ENCODE measurements around the gene STRC. TPM values are rescaled to one million over a fixed set of nuclear protein-coding genes. Genes with fewer than 3 reads are reported as not detected.
"Not testable (repeated sequence)": the region's sequence is repeated elsewhere in the genome, so short reads cannot be mapped to it uniquely, and the experiment has no call there.

Gene STRC
- polyA plus RNA-seq, 1 donor from 2014 or later = 2.4 TPM

- H2AFZ ChIP-seq (ENCODE audit: low read depth, low read length); H3K4me3 ChIP-seq (ENCODE audit: low read length); H3K9me3 ChIP-seq (ENCODE audit: low read length); H3K27me3 ChIP-seq (ENCODE audit: insufficient read depth, low read depth, low read length); H3K36me3 ChIP-seq (ENCODE audit: insufficient read depth, low read length); H3K4me2 ChIP-seq (ENCODE audit: low read length); H3K79me2 ChIP-seq (replicated peaks; ENCODE audit: insufficient read depth, low read length); H3F3A ChIP-seq (ENCODE audit: insufficient read depth, low read length, poor library complexity, severe bottlenecking); H3K27ac ChIP-seq (ENCODE audit: low read length); H3K9ac ChIP-seq (ENCODE audit: low read length); H3K9me2 ChIP-seq (ENCODE audit: insufficient read depth, low read length); H4K20me1 ChIP-seq (ENCODE audit: insufficient read depth): not testable (repeated sequence)
Measured at GRCh38 chr15:43599131-43599530, 19.5 kb downstream of the STRC start.

- H3K4me2 ChIP-seq (ENCODE audit: low read length); H3K27me3 ChIP-seq (ENCODE audit: insufficient read depth, low read depth, low read length); H3K79me2 ChIP-seq (replicated peaks; ENCODE audit: insufficient read depth, low read length); H3K9me3 ChIP-seq (ENCODE audit: low read length); H4K20me1 ChIP-seq (ENCODE audit: insufficient read depth); H3F3A ChIP-seq (ENCODE audit: insufficient read depth, low read length, poor library complexity, severe bottlenecking); H2AFZ ChIP-seq (ENCODE audit: low read depth, low read length); H3K9me2 ChIP-seq (ENCODE audit: insufficient read depth, low read length); H3K9ac ChIP-seq (ENCODE audit: low read length); H3K4me3 ChIP-seq (ENCODE audit: low read length); H3K27ac ChIP-seq (ENCODE audit: low read length); H3K36me3 ChIP-seq (ENCODE audit: insufficient read depth, low read length): not testable (repeated sequence)
Measured at GRCh38 chr15:43593328-43594190, 25.0 kb downstream of the STRC start, which contains the start of gene CKMT1B. Gene CKMT1B (plus strand): TSS chr15:43594027. CDS start chr15:43594219, 192 bp downstream.

DNA sequence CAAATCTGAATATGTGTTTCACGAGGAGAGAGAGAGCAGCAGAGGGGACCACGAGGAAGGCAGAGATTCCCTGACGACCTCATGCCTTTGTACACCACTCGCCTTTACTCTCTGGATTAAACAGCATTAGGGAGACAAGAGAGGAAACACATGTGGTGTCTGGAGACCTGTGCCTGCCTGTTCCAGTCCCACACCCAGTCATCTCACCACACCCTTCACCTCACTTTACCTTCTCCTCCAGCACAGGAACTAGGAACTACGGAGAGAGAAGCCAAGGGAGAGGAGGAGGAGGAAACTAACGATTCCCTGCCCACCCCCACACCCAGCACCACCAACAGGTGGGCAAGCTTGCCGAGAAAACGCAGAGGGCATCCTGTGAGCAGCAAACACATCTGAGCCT, 25.8 kb downstream of the STRC start:
- H3K9ac ChIP-seq (ENCODE audit: low read length); H4K20me1 ChIP-seq (ENCODE audit: insufficient read depth); H3K4me2 ChIP-seq (ENCODE audit: low read length); H3K27ac ChIP-seq (ENCODE audit: low read length); H3K9me3 ChIP-seq (ENCODE audit: low read length); H2AFZ ChIP-seq (ENCODE audit: low read depth, low read length); H3K27me3 ChIP-seq (ENCODE audit: insufficient read depth, low read depth, low read length); H3K79me2 ChIP-seq (replicated peaks; ENCODE audit: insufficient read depth, low read length); H3K4me3 ChIP-seq (ENCODE audit: low read length); H3F3A ChIP-seq (ENCODE audit: insufficient read depth, low read length, poor library complexity, severe bottlenecking); H3K36me3 ChIP-seq (ENCODE audit: insufficient read depth, low read length); H3K9me2 ChIP-seq (ENCODE audit: insufficient read depth, low read length): not testable (repeated sequence)

- H3K36me3 ChIP-seq (ENCODE audit: insufficient read depth, low read length); H3K79me2 ChIP-seq (replicated peaks; ENCODE audit: insufficient read depth, low read length); H3F3A ChIP-seq (ENCODE audit: insufficient read depth, low read length, poor library complexity, severe bottlenecking); H3K9ac ChIP-seq (ENCODE audit: low read length); H3K27me3 ChIP-seq (ENCODE audit: insufficient read depth, low read depth, low read length); H4K20me1 ChIP-seq (ENCODE audit: insufficient read depth); H3K4me2 ChIP-seq (ENCODE audit: low read length); H2AFZ ChIP-seq (ENCODE audit: low read depth, low read length); H3K4me3 ChIP-seq (ENCODE audit: low read length); H3K9me2 ChIP-seq (ENCODE audit: insufficient read depth, low read length); H3K27ac ChIP-seq (ENCODE audit: low read length); H3K9me3 ChIP-seq (ENCODE audit: low read length): not testable (repeated sequence)
Measured at GRCh38 chr15:43589778-43590466, 28.7 kb downstream of the STRC start, which contains the start of gene PPIP5K1. Gene PPIP5K1 (minus strand): TSS chr15:43590208. CDS start chr15:43584504, 5,704 bp downstream.

DNA sequence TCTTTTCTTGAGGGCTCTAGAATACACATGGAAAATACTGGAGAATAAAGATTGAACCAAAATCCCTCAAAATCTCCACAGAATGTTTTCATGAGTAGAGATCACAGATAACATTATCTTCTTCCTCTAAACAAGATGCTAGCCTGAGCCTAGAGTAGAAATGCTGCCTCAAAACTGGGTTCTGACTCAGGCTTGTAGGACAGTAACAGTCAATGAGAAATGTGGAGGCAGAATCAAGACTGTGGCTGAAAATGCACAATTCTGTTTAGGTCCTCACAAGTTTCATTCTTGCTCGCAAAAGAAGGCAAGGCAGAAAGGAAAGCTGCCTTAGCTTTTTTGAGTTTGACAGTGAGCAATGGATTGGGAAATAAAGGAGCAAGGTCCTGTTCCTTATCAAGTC, 44.0 kb downstream of the STRC start:
- H3K4me2 ChIP-seq (ENCODE audit: low read length); H3K9me3 ChIP-seq (ENCODE audit: low read length); H3K4me3 ChIP-seq (ENCODE audit: low read length); H3K9me2 ChIP-seq (ENCODE audit: insufficient read depth, low read length); H3K27ac ChIP-seq (ENCODE audit: low read length); H3K36me3 ChIP-seq (ENCODE audit: insufficient read depth, low read length); H3K27me3 ChIP-seq (ENCODE audit: insufficient read depth, low read depth, low read length); H4K20me1 ChIP-seq (ENCODE audit: insufficient read depth); H3F3A ChIP-seq (ENCODE audit: insufficient read depth, low read length, poor library complexity, severe bottlenecking); H3K79me2 ChIP-seq (replicated peaks; ENCODE audit: insufficient read depth, low read length); H3K9ac ChIP-seq (ENCODE audit: low read length); H2AFZ ChIP-seq (ENCODE audit: low read depth, low read length): not testable (repeated sequence)

DNA sequence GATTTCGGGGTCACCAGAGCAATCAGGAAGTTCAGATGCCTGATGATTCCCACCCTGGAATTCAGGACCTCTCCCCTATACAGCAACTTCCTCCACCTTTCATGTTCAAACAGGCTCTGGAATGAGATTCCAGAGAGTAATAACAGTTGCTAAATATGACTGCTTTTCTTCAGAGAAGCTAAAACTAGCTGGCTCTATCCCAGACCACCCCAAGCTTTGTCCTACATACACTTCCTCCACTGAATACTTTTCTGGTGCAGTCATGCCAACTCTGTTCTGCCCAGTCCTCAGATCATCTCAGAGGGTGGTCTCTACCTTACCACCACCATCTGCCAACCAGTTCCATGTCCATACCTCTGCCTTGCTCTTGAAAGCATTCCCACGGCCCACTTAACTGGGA, 52.0 kb downstream of the STRC start:
- not testable (repeated sequence) for H3F3A ChIP-seq (ENCODE audit: insufficient read depth, low read length, poor library complexity, severe bottlenecking); H3K9ac ChIP-seq (ENCODE audit: low read length); H3K9me3 ChIP-seq (ENCODE audit: low read length); H3K4me3 ChIP-seq (ENCODE audit: low read length); H3K27me3 ChIP-seq (ENCODE audit: insufficient read depth, low read depth, low read length); H3K9me2 ChIP-seq (ENCODE audit: insufficient read depth, low read length); H2AFZ ChIP-seq (ENCODE audit: low read depth, low read length); H4K20me1 ChIP-seq (ENCODE audit: insufficient read depth); H3K27ac ChIP-seq (ENCODE audit: low read length); H3K36me3 ChIP-seq (ENCODE audit: insufficient read depth, low read length); H3K4me2 ChIP-seq (ENCODE audit: low read length); H3K79me2 ChIP-seq (replicated peaks; ENCODE audit: insufficient read depth, low read length)

DNA sequence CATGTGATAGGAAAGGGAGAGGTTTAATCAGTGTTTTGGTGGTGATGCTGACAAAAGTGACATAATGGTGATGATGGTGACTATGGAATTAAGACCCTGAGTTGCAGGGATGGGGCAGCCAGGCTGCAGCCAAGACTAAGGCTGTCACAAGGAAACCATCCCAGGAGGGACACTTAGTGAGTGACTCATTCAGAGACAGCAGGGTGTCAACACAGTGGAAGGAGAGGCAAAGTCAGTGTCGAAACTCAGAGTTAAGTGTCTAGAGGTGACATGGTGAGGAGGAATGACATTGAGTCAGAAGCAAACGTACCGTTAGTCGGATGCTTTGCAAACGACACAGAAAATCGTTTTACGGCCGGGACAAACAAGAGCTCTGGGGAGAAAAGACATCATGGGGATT, 54.8 kb downstream of the STRC start:
- H3K27me3 ChIP-seq (ENCODE audit: insufficient read depth, low read depth, low read length); H3F3A ChIP-seq (ENCODE audit: insufficient read depth, low read length, poor library complexity, severe bottlenecking); H3K9ac ChIP-seq (ENCODE audit: low read length); H3K36me3 ChIP-seq (ENCODE audit: insufficient read depth, low read length); H3K9me2 ChIP-seq (ENCODE audit: insufficient read depth, low read length); H2AFZ ChIP-seq (ENCODE audit: low read depth, low read length); H4K20me1 ChIP-seq (ENCODE audit: insufficient read depth); H3K9me3 ChIP-seq (ENCODE audit: low read length); H3K4me2 ChIP-seq (ENCODE audit: low read length); H3K27ac ChIP-seq (ENCODE audit: low read length); H3K79me2 ChIP-seq (replicated peaks; ENCODE audit: insufficient read depth, low read length); H3K4me3 ChIP-seq (ENCODE audit: low read length): not testable (repeated sequence)

DNA sequence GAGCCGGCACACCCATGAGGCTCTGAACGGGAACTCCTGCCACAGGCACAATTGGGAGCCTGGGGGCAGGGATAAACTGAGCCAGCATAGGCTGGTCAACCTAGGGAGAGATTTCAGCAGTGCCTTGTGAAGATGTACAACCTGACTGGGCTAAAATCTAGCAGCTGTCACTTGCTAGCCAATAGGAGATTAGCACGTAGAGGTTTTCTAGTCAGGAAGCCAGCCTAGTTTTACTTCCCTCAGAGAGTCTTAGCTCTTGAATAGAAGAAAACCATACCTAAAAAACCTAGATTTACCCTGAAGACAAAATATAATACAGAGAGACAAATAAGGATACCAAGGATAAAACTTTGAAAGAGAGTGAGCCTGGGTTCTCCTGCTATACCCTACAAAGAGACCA, 55.8 kb downstream of the STRC start:
- not testable (repeated sequence) for H3K9me2 ChIP-seq (ENCODE audit: insufficient read depth, low read length); H3K79me2 ChIP-seq (replicated peaks; ENCODE audit: insufficient read depth, low read length); H3K27me3 ChIP-seq (ENCODE audit: insufficient read depth, low read depth, low read length); H3K4me2 ChIP-seq (ENCODE audit: low read length); H3K36me3 ChIP-seq (ENCODE audit: insufficient read depth, low read length); H3K9me3 ChIP-seq (ENCODE audit: low read length); H4K20me1 ChIP-seq (ENCODE audit: insufficient read depth); H3K9ac ChIP-seq (ENCODE audit: low read length); H3K4me3 ChIP-seq (ENCODE audit: low read length); H2AFZ ChIP-seq (ENCODE audit: low read depth, low read length); H3K27ac ChIP-seq (ENCODE audit: low read length); H3F3A ChIP-seq (ENCODE audit: insufficient read depth, low read length, poor library complexity, severe bottlenecking)

All from neural cell (in vitro differentiated cells).